ENCODE measurements around the gene ZNF358. TPM values are rescaled to one million over a fixed set of nuclear protein-coding genes. Genes with fewer than 3 reads are reported as not detected.

The ZNF358 gene
- total and polyA plus RNA-seq, 2 donors (not counting 3 experiments of a cell fraction or from before 2014, with no cell fraction given): 51.2 to 83.2 TPM

GRCh38 chr19:7505288-7505681 lies 10.6 kb upstream of the ZNF358 start:
- Histone ChIP-seq H3K4me1 (ENCODE audit: control insufficient read depth, extremely low read depth, insufficient read depth, low read length) (no peaks in the 10 kb centered on the region), H3K9me1 (replicated peaks; ENCODE audit: control insufficient read depth, extremely low read depth, insufficient read depth, low read length) (no peaks in the 10 kb centered on the region), H2AFZ (ENCODE audit: low read depth, low read length) (no peak overlapping the region), H3K9ac (replicated peaks; ENCODE audit: extremely low read depth, insufficient read depth, low read length) (no peak overlapping the region), H3K4me3 (replicated peaks in 1 of 3; ENCODE audit: insufficient read depth in 1 of 3, low read depth in 1 of 3, low read length in 3 of 3) (no peak overlapping the region), H3K79me2 (ENCODE audit: control insufficient read depth, insufficient read depth, low read length) (no peaks in the 10 kb centered on the region), H3K36me3 (ENCODE audit: control insufficient read depth in 2 of 2, extremely low read depth in 1 of 2, insufficient read depth in 2 of 2, low read length in 2 of 2) (no peaks in the 10 kb centered on the region), H3K9me3 (replicated peaks; ENCODE audit: control insufficient read depth, insufficient read depth, low read length) (no peaks in the 10 kb centered on the region), H4K20me1 (replicated peaks; ENCODE audit: control insufficient read depth, extremely low read depth, insufficient read depth, low read length) (no peaks in the 10 kb centered on the region), H3K4me2 (ENCODE audit: insufficient read depth, low read length) (no peak overlapping the region), H3K27me3 (ENCODE audit: control insufficient read depth in 2 of 2, insufficient read depth in 2 of 2, low read length in 2 of 2) (peaks cover 0 to 4% of the 10 kb centered on the region in 2 experiments), H3K27ac (ENCODE audit: insufficient read depth, low read depth, low read length) (no peak overlapping the region)
- no TSS peak for BruUV-seq (replicated peaks)
- no peak for DNase-seq (ENCODE audit: low read depth, low spot score)
- intact Hi-C loops (cut with micrococcal nuclease): no loop called here
- no peak for FAIRE-seq
- CTCF ChIA-PET: interaction anchor here (1.2 to 3.4 kb wide), 3 partner anchors 8 to 151 kb away, joined by 3 to 20 read pairs (median 5); a partner anchor contains a TSS
- dilution Hi-C loops (cut with MboI; ENCODE audit: extremely low pct_ligation_motif_present, low sequenced_read_pairs): no loop called here
- no peak for TF ChIP-seq POLR2A (IDR thresholded peaks at IDR 0.05; ENCODE audit: low read depth, low read length)
- TF ChIP-seq JUN (IDR thresholded peaks at IDR 0.05; ENCODE audit: borderline replicate concordance, insufficient read depth, insufficient read length, low read depth): no peak
- TF ChIP-seq CTCF (IDR thresholded peaks at IDR 0.05; ENCODE audit: extremely low read depth in 1 of 2, insufficient read depth in 1 of 2, low read depth in 1 of 2, low read length in 2 of 2): no peak
- TF ChIP-seq POLR2AphosphoS5 (IDR thresholded peaks at IDR 0.05; ENCODE audit: insufficient read depth, low read depth, low read length): no peak
- TF ChIP-seq EZH2 (IDR thresholded peaks at IDR 0.05; ENCODE audit: borderline replicate concordance, low read depth, low read length, severe bottlenecking): no peak
- no peak for TF ChIP-seq MYC (IDR thresholded peaks at IDR 0.05; ENCODE audit: low read depth, low read length)
- TF ChIP-seq MAX (IDR thresholded peaks at IDR 0.05; ENCODE audit: insufficient read depth, insufficient read length): no peak
- TF ChIP-seq GATA2 (IDR thresholded peaks at IDR 0.05; ENCODE audit: insufficient read depth, insufficient read length, low read depth, low read length): no peak
- no peak for TF ChIP-seq FOS (IDR thresholded peaks at IDR 0.05; ENCODE audit: borderline replicate concordance, insufficient read depth, low read length)
- POLR2A ChIA-PET: no interaction called here
